WERI-Rb-1 (cell line): ENCODE measurements around the gene DLK1.

ENCODE experiments used
- DNase-seq: peaks from one replicate; pipeline ENCODE4 v3.0.0-alpha.2; 2020
- H3K27ac ChIP-seq: fragments of 250-450 bp; sonication (Bioruptor Pico); 2 replicates; pipeline ENCODE4 v1.5.1; 2020; ENCODE audit warnings: mild to moderate bottlenecking, moderate library complexity
- H3K27me3 ChIP-seq: fragments of 250-450 bp; sonication (Bioruptor Pico); 2 replicates; pipeline ENCODE4 v1.5.1; 2021; ENCODE audit warnings: mild to moderate bottlenecking, low read depth, moderate library complexity; ENCODE audit not compliant: insufficient read depth, severe bottlenecking
- H3K36me3 ChIP-seq: fragments of 250-450 bp; sonication (Bioruptor Pico); 2 replicates; pipeline ENCODE4 v1.5.1; 2020; ENCODE audit warnings: mild to moderate bottlenecking, moderate library complexity
- H3K4me3 ChIP-seq: 2 replicates; pipeline ENCODE4 v1.5.1; 2011; ENCODE audit warnings: low read depth, mild to moderate bottlenecking, control low read depth, low read length
- H3K9me3 ChIP-seq: fragments of 250-450 bp; sonication (Bioruptor Pico); 2 replicates; pipeline ENCODE4 v1.5.1; 2021; ENCODE audit warnings: mild to moderate bottlenecking, moderate library complexity; ENCODE audit not compliant: severe bottlenecking
- TF ChIP-seq, protein P1 (sequence below): IDR thresholded peaks from 2 replicates; pipeline ENCODE4 v1.5.1; 2011; ENCODE audit warnings: low read depth, mild to moderate bottlenecking, control low read depth, inconsistent platforms, low read length

DLK1 gene

DNA sequence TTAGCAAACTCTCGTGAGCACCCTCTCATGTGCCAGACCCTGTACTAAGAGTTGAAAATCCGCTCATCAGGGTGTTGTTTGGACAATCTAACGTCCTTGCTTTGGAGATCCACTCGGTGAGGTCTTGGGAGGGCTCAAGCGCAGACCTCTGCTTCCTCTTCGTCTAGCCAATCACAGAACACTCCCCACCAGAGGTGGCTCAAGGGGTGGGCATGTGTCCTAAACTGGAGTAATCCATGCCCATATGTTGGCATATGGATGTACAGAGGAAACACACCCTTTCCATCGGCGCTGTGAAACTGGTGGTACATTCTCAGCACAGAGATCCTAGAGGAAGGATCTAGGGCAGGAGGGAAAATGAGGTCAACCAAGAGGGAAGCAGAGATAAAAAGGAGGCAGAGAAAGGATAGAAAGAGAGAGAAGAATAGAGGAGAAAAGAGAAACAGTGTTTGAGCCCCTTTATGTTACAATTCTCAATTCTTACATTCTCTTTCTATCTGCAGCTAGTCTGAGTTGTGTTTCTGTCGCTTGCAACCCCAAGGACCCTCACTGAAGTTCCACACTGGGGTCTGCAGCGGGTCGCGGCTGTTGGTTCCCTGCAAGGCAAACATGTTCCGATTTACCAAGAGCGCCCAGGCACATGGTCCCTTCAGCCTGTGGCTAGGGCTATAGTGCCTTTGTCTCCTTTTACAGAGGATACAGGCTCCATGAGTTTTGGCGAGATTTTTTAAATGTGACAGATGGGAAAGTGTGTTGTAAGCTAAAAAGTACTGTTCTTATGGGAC is 40.5 kb downstream of the DLK1 start:
- H3K27me3 ChIP-seq: no peaks in the 10 kb centered on the region
- no peak for DNase-seq

DNA sequence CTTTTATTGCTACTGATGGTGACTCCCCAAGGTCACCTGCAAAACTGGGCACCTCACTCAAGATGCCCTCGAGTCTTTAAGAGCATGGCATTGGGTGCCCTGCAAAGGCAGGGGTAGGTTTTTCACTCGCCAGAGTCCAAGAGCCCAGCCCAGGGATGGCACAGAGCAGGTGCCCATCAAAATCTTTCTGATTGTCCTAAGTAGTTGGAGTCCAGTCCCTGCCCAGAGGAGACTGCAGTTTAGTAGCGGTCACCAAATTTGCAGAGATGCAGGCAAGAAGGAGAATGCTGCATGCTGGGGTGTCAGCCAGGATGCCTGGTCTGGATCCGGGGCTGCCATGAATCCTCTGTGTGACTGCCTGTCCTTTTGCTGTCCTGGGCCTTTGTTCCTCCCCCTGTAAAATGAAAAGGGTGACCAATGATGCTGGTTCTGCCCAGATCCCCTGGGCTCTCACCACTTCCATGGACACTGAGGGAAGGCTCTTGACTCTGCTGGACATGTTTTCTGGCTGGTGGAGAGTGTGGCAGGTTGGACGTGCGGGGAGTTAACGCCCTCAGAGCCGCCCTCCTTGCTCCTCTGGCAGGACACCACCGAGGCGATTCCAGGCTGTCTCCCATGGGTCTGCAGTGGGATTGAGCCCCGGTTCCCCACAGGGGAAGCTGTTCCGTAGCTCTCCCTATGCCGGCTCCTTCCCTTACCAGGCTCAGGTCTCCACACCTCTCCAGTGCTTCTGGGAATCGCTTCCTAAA is 41.3 kb downstream of the DLK1 start:
- Histone ChIP-seq H3K9me3 (peaks cover 3% of the 10 kb centered on the region), H3K4me3 (no peak overlapping the region), H3K27me3 (no peaks in the 10 kb centered on the region), H3K27ac (no peak overlapping the region), H3K36me3 (no peaks in the 10 kb centered on the region)
- TF ChIP-seq, protein P1, sequence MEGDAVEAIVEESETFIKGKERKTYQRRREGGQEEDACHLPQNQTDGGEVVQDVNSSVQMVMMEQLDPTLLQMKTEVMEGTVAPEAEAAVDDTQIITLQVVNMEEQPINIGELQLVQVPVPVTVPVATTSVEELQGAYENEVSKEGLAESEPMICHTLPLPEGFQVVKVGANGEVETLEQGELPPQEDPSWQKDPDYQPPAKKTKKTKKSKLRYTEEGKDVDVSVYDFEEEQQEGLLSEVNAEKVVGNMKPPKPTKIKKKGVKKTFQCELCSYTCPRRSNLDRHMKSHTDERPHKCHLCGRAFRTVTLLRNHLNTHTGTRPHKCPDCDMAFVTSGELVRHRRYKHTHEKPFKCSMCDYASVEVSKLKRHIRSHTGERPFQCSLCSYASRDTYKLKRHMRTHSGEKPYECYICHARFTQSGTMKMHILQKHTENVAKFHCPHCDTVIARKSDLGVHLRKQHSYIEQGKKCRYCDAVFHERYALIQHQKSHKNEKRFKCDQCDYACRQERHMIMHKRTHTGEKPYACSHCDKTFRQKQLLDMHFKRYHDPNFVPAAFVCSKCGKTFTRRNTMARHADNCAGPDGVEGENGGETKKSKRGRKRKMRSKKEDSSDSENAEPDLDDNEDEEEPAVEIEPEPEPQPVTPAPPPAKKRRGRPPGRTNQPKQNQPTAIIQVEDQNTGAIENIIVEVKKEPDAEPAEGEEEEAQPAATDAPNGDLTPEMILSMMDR: no peak
- no peak for DNase-seq

More for the DNA sequence above, 40.5 kb downstream of the DLK1 start:
- H3K36me3 ChIP-seq: no peaks in the 10 kb centered on the region
- TF ChIP-seq, protein P1: no peak
- H3K27ac ChIP-seq: no peak overlapping the region
- peaks cover 3% of the 10 kb centered on the region for H3K9me3 ChIP-seq
- no peak overlapping the region for H3K4me3 ChIP-seq

DNA sequence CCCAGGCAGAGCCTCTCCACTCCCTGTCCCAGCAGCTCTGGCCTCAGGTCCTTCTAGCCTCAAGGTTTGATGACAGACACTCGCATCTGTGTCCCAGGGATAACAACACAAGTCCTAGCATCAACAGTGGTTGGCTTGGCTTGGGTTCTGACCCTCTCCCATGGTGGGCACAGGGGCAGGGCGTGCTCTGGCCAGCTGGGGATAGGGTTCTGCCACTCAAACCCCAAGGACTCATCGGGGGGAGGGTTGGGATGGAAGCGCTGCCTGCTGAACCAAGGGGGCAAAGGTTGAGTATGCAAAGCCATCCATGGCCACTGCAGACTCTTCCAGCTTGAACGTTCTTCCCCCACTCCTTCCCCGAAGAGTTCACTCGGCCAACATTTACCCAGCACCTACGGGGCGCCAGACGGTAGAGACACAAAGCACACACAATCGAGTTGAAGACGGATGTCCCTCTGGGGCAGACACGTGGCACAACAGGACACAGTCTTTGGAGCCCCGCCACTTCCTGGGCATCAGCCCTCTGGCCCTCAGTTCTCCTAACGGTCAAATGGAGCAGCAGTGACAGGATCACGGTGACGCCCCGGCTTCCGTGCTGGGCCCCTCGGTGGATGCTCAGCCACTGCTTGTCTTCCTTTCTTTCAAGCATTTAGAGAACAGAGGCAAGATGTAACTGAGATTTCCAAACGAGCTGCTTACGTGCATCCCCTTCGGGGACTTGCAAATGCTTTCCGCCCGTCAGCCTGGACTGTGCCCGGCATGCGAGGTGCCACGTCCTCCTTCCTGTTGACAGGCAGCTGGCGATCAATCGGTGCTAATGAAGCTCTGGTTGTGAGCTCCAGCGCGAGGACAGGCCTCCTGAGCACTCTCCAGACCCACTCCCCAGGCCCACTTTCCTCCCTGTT is 42.6 kb downstream of the DLK1 start:
- Histone ChIP-seq H3K4me3 (no peak overlapping the region), H3K27ac (no peak overlapping the region), H3K36me3 (no peaks in the 10 kb centered on the region), H3K27me3 (no peaks in the 10 kb centered on the region), H3K9me3 (peaks cover 3% of the 10 kb centered on the region)
- TF ChIP-seq, protein P1: no peak
- DNase-seq: no peak

DNA sequence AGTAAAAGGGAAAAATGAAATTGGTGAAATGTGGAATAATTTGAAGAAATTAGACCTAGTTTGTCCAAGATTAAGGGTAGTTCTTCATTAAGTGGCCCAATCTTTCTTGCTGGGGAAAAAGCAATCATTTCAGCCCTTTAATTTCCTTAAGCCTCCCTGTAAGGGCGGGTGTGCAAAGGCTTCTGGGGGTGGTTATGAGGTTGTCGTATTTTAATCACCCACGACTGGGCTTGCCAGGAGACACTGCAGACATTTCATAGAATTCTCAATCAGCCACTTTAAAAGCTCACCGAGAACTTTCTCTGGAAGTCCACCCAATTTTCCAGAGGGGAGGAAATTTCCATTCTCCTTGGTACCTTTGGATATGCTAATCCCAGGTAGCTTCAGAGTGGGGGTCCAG is 43.4 kb downstream of the DLK1 start:
- Histone ChIP-seq H3K27ac (no peak overlapping the region), H3K36me3 (no peaks in the 10 kb centered on the region), H3K27me3 (no peaks in the 10 kb centered on the region), H3K9me3 (peaks cover 3% of the 10 kb centered on the region), H3K4me3 (no peak overlapping the region)
- TF ChIP-seq, protein P1: no peak
- DNase-seq: no peak

DNA sequence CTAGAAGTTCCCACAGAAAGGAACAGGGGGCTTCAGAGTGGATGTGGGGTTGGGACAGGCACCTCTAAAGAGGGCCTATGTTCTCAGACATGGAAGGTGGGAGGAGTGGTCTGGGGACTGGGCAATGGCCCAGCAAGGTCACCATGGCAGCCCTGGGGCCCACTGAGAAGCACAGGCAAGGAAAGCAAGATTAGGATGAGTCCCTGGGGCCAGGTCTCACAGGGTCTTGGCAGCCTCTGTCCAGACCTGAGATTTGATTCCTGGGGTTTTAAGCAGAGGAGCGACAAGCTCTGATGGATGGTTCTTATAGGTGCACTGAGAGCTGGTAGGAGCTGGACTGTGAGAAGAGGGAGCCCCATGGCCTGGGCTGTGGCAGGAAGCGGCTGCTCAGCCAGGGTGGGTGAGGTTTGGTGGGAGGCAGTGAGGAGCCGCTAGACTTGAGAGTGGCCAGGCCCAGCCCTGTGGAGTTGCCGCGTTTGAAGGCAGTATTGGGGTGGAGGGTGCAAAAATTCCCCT is 44.0 kb downstream of the DLK1 start:
- H3K27ac ChIP-seq: no peak overlapping the region
- H3K36me3 ChIP-seq: no peaks in the 10 kb centered on the region
- H3K4me3 ChIP-seq: no peak overlapping the region
- TF ChIP-seq, protein P1: no peak
- DNase-seq: no peak
- peaks cover 3% of the 10 kb centered on the region for H3K9me3 ChIP-seq
- no peaks in the 10 kb centered on the region for H3K27me3 ChIP-seq
